ENCODE results near the gene TEX19.
"Not testable (repeated sequence)": the region's sequence is repeated elsewhere in the genome, so short reads cannot be mapped to it uniquely, and the experiment has no call there.

The TEX19 gene

DNA sequence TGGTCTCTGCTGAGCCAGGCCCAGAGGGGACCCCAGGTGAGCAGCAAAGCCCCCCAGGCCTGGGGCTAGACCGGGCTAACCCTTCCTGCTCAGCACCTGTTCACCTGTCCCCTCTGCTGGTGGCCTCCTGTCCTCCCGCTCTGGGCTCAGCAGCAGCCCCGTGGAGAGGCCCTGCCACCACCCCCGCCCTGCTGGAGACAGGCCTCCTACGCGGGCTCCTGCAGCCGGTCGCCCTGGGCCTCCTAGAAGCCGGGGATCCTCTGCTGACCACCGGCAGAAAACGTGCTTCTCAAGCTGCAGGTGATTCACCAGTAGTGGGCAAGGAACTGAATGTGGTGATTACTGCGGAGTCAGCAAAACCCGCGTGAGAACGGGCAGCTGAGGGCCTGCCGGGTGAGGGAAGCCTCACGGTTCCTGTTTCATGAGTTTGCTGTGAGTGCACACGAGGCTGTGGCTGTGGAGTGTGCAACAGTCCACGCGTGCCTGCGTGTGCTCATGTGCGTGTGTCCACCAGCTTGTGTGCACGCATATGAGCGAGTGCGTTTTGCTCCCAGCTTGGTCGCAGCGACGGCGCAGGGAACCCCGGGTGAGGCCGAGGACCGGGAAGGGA, 26.3 kb upstream of the TEX19 start:
- intact Hi-C loops (cut with DNase I) = no loop called here
- DNase-seq = peak in 20 of 42 donors; percentile 10 to 63 (median 32)

DNA sequence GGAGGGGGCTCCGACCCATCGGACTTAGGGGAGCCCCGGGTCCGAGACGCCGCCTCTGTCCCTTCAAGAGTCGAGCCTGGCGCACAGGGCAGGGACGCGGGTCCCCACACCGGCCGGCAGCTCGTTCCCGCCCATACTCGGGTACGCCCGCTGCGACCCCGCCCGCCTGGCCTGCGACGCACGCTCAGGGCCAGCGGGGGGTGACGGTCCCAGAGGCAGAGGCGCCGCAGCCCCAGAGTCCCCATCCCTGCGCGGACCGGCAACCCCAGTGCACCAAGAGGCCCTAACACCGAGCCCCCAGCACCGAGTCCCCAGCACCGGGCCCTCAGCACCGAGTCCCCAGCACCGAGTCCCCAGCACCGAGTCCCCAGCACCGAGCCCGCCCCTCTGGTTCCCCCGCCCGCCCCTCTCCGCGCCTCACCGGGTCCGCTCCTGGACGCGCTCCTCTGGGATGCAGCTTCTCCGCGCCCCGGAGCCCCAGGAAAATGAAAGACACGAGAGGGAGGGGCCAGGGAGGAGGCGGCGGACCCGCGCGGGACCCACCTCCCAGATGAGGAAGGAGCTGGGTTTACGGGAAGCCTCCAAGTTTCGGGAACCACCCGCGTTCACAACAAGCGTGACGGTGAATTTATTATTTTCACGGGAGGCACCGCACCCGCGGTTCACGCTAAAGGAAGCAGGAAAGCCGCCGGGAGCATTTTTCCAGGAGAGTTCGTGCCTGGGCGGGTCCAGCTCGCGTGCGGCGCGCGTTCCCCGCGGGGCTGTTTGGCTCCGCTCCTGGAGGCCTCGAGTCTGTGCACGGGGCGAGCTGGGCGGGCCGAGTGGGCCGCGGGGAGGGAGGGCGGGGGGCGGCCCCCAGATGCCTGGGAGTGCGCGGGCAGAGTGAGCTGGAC, 25.5 kb upstream of the TEX19 start, which contains the start of gene SECTM1:
SECTM1 (minus strand) TSS at position 488 of the 893 bp plus-strand sequence. CDS start 6,526 bp downstream, outside the sequence.
- intact Hi-C loops (cut with DNase I) = no loop called here
- DNase-seq = peak in 15 of 42 donors; percentile 3 to 52 (median 29)

DNA sequence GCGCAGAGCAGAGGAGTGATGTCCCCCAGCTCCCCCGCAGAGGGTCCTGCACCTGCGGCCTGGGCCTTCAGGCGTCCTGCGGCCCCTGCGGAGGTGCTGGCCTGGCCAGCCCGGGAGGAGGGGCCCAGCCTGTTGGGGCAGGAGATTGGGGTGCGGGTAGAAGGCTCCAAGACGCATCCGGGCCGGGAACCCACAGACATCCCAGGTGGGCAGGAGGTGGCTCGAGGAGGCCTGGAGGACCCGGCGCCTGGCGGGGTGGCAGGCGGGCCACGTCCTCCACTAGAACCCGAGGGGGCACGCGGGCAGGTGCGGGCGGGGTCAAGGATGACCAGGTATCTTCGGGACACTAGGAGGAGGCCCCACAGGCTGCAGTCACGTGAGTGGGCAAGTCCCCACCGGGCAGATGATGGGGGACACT, 24.8 kb upstream of the TEX19 start:
- DNase-seq = no peak
- intact Hi-C loops (cut with DNase I) = no loop called here

DNA sequence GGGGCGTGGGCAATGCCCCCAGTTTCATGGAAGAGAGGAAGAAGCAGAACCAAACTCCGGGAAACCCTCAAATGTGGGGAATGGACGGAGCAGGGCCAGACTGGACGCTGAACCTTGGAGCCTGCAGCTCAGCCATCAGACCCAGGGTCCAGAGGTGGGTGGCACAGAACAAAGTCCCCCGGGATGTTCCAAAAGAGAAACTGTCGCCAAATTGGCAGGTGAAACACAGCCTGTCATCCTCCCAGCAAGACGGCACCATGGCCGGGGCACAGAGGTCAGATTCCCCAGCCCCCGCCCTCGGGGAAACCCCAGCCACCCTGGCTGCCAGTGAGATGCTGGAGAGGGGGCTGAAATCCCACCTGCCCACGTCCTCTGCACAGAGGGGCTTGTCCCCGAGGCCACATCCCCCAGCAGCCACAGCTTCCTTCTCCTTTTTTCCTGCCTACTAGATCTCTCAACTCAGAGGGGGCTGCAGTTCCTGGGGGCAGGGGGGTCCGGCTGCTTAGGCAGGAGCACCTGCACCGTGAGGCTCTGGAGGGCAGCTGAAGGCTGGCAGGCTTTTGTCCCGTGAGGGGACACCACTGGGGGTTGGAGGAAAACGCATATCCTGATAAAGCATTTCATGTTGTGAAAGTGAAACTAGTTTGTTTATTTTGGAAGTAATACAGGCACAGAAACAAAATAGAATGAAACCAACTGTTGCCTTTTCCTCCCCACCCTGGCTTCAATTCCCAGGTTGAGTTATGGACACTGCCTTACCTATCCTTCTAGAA, 24.2 kb upstream of the TEX19 start:
- DNase-seq = no peak
- intact Hi-C loops (cut with DNase I) = no loop called here

DNA sequence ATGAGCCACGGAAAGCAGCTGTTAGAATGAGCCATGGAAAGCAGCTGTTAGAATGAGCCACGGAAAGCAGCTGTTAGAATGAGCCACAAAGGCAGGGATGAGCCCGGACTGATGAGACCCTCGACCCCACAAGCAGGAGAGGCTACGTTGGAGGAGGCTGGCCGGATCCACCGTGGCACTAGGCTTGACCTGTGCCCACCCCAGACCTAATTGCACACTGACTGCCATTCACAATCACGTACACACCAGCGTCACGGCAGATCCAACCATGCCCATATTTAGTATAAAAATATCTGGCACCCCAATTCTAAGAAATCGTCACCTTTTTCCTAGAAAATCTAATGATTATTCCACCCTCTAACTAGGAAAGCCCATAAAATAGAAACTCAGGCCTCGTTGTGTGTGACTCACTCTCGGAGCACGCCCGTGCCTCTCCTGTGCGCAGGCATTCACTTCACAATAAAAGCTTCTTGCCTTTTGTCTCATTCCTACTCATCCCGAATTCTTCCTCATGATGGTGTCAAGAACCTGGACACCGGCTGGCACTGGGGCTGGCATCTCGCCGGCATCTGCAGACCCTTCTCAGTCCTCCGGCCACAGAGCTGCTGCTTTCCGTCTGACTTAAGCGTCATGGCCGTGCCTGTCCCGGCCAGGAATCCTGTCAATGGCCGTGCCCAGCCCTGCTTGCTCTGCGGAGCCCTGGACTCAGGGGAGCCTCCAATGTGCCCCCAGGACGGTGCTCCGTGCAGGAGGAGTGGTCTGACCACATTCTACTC, 20.0 kb upstream of the TEX19 start:
- intact Hi-C loops (cut with DNase I) = no loop called here
- peak in 38 of 42 donors; percentile 31 to 83 (median 60) for DNase-seq

DNA sequence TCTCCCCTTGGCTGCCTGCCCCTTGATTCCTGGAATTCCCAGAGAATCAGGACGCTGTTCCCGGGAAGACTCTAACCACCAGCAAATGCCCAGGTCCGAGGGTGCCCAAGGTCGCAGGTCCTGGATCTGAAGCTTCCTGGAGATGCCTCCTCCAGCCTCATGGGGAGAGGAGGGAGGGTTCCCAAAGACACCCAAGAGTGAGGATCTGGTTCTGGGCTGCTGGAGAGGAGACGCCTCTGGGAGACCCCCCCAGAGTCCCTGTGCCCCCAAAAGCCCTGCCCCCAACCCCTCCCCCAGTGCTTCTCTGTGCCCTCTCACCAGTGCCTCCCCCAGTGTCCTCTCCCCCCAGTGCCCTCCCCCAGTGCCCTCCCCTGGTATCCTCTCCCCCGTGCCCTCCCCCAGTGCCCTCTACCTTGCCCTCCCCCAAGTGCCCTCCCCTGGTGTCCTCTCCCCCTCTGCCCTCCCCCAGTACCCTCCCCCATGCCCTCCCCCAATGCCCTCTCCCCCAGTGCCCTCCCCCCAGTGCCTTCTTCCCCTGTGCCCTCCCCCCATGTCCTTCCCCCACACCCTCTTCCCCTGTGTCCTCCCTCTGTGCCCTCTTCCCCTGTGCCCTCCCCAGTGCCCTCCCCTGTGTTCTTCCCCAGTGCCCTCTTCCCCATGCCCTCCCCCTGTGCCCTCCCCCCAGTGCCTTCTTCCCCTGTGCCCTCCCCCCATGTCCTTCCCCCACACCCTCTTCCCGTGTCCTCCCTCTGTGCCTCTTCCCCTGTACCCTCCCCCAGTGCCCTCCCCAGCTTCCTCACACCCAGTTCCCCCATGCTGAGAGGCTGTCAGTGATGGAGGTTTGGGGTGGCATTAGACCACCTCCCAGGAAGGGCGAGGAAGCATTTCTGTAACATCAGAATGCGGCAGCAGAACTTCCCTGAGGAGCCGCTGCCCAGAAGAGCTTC, 19.1 kb upstream of the TEX19 start:
- intact Hi-C loops (cut with DNase I) = no loop called here
- DNase-seq = no peak

DNA sequence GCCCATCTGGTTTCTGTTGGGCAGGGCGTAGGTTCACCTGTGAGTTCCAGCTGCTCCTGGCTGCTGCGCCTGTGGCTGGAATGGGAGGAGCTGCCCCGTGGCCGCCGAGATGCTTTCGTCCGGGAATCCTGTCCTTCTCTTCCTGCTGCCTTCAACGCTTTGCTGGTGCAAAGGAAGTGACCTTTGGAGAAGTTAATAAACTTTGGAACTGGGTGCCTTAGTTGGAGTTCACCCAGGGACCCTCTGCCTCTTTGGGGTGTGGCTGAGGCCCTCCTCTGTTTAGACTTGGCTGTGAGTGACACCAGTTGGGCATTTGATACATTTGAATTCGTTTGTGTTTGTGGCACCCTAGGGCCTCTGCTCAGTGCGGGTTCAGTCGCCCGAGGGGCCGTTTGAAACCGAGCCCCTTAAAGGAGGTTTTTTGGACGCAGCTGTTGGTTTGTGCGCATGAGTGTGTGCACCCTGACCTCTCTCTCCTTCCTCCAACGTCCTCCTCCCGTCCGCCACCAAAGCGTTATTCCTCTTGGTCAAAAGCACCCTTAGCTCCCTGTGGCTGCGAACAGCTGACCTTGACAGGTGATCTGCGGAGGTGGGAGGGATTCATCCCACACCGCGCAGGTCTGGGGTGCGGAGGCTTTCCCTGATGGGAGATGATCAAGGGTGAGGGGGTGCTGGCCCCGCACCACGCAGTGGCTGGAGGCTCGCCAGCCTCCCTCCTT, 16.5 kb upstream of the TEX19 start:
- intact Hi-C loops (cut with DNase I) = no loop called here
- no peak for DNase-seq

DNA sequence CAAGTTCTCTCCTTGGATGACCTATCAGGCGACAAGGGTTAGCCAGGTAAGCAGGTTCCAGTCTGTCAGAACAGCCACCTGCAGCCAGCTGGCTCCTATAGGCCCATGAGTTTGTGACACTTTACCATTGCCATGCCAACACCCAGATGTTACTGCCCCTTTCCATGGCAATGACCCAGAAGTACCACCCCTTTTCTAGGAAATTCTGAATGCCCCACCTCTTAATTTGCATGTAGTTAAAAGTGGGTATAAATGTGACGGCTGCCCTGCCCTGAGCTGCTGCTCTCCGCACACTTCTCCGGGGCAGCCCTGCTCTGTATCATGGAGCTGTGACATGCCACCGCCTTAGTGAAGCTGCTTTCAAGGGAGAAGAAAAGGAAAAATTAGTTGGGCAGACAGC, 15.5 kb upstream of the TEX19 start:
- intact Hi-C loops (cut with DNase I) = no loop called here
- no peak for DNase-seq

DNA sequence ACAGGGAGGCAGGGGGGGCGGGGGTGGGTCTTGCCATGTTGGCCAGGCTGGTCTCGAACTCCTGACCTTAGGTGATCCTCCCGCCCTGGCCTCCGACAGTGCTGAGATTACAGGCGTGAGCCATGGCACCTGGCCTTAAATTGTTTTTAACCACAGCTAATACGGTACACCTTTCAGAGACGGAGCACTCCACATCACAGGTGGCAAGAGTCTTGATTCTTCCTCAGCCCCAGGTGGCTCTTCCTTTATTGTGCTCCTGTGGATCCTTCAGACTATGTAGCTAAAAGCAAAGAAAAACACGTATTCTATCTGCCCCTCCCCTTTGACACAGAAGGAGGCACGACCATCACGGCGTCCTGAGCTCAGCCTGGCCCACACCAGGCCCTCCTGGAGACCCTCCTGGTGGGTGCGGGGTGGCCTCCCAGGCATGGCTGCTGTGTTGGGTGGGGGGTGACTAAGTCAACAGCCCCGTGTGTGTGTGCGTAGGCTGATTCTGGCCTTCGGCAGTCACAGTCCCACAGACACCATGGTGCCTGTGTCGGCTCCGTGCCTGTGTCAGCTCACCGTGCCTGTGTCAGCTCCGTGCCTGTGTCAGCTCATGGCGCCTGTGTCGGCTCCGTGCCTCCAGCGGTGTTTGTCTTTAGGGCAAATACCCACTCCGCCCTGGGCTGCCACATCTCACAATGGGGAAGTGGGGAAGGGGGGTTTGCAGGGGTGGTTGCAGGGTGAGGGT, 14.7 kb upstream of the TEX19 start:
- intact Hi-C loops (cut with DNase I) = no loop called here
- no peak for DNase-seq

DNA sequence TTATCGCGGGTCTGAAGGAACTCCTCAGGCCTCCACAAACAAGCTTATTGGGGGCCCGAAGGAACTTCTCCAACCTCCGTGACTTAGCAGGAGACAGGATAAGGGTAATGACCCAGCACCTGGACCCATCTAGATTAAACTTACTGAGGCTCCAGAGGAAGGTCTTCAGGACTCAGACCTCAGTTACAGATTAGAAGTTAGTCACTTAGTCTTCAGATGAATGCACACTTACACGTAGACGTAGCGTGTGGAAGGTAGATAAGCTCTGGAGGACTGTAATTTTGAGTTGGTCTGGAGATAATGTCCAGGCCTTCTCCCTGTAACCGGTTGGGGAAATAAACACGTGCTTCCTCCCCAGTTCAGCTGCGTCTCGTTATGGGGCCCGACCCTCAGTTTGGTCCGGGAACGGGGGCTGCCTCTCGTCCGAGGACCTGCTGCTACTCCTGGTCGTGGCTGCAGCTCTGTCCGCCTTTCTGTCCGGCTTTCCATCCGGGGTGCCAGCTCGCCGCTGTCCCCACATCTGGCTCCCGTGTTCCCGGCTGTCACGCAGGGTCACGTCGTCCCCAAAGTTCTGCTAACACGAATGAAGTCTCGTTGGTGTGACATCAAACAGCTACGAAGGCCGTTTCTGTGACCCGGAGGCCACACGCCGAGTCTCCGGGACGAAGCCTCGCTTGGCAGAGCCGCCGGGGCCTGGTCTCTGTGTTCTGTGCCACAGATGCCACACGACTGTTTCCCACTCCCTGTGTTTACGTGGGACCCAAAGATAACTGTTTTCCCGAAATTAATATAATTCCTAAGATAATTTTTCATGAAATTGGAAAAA, 13.7 kb upstream of the TEX19 start:
- intact Hi-C loops (cut with DNase I) = no loop called here
- DNase-seq = no peak

DNA sequence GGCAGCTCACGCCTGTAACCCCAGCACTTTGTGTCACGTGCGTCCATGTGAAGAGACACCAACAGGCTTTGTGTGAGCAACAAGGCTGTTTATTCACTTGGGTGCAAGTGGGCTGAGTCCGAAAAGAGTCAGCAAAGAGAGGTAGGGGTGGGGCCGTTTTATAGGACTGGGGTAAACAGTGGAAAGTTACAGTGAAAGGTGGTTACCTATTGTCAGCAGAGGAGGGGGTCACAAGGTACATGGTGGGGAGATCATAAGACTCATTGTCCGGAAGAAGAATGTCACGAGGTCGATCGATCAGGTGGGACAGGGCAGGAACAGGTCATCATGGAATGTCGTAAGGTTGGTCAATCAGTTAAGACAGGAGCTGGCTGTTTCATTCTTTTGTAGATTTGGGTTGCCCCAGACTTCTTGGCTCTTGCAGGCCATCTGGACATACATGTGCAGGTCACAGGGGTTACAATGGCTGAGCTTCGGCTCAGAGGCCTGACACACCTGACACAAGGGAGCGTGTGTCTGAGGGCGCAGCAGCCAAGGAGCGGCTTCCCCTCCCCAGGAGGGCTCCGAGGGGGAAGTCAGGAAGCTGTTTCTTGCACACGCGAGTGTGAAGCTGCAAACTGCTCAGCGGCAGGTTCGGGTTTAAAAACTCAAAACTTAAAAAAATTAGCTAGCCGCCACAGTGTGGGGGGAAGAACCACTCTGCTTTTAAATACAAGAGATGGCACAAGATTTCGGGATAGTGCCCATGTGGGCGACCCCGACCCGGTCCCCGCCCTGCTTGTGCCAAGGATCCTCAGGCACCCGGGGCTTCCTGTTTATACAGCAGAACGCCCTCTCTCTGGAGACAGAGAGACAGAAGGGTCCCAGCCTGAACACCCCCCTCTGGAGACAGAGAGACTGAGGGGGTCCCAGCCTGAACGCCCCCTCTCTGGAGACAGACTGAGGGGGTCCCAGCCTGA, 12.4 kb upstream of the TEX19 start:
- intact Hi-C loops (cut with DNase I) = no loop called here
- no peak for DNase-seq

DNA sequence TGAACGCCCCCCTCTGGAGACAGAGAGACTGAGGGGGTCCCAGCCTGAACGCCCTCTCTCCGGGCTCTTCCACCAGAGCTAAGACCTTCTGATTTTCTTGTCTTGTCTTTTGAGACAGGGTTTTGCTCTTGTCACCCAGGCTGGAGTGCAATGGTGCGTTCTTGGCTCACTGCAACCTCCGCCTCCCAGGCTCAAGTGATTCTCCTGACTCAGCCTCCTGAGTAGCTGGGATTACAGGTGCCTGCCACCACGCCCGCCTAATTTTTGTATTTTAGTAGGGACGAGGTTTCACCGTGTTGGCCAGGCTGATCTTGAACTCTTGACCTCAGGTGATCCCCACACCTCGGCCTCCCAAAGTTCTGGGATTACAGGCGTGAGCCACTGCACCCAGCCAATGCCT, 11.1 kb upstream of the TEX19 start:
- intact Hi-C loops (cut with DNase I); DNase-seq: not testable (repeated sequence)

DNA sequence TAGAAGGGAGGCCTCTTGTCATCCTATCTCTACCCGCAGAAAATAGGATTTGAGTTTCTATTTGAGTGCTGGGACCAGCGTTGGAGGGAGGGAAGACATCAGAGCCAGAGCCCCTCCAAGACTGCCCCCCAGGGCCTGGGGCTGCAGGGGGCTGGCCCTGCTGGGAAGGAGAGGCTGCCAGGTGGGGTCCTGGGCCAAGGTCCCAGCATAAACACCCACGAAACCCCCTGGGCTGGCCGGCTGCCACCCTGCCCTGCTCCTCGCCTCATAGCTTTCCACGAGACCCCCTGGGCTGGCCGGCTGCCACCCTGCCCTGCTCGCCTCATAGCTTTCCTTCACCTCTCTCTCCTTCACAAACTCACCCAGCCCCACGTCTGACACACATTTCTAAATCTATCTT, 10.6 kb upstream of the TEX19 start:
- intact Hi-C loops (cut with DNase I) = no loop called here
- no peak for DNase-seq

DNA sequence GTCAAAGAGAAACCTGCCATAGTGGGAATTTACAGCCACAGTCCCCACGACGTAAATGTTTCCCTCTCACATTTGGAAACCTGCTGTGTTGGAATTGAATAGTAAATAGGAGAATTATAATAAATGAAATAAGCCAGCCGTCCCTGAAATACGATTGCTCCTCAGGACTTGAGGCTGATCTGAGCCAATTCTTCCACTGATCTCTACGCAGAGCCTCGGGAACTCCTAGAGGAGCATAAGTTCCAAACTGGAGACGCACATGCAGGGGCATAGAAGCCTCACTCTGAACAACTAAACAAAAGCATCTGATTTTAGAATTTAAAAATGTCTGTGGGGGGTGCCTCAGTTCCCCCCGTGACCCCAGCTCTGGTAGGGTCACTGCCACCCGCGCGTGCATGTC, 10.2 kb upstream of the TEX19 start:
- DNase-seq = no peak
- intact Hi-C loops (cut with DNase I) = no loop called here

DNA sequence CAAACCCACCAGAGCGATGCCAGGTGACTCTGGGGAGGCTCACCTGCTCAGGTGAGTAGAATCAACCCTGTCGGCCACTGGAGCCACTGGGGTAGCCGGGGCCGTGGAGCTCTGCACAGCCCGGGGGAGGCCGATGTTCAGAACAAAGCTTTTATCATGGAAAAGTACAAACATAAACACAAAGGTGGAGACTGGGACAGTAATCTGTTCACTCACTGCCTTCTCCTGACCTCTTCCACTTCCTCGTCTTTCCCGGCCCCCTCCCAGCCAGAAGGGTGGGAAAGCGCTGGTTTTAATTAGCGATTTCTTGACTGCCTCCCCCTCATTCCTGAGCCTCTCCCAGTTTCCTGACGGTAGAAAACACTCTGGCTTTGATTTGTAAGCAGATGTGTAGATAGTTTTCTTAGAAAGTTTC, 9.8 kb upstream of the TEX19 start:
- intact Hi-C loops (cut with DNase I) = no loop called here
- DNase-seq = no peak
